Adrenal gland (tissue), 5 donors: ENCODE measurements around the gene RIBC2.

Experiments used
- POLR2A ChIP-seq, 2 donors: fragments of 450-650 bp; IDR thresholded peaks; one replicate each; pipeline ENCODE4 v1.6.1; 2017; ENCODE audit warnings: antibody characterized with exemption in 2 of 2, mild to moderate bottlenecking in 2 of 2, moderate library complexity in 1 of 2
- TF ChIP-seq, protein P1 (sequence below), 6 experiments: fragments of 450-650 bp in 4 of 6; fragments of 200-600 bp in 2 of 6; sonication (generic) in 1 of 6; IDR thresholded peaks; 1 replicate in 5 of 6; 2 replicates in 1 of 6; pipeline versions ENCODE4 v1.5.1 to v1.8.0; 2016 to 2021; ENCODE audit warnings: antibody characterized with exemption in 6 of 6, mild to moderate bottlenecking in 2 of 6, moderate library complexity in 1 of 6
- donor health status: DM: no; HTN: no; CAD: no.

- TF ChIP-seq, protein P1, sequence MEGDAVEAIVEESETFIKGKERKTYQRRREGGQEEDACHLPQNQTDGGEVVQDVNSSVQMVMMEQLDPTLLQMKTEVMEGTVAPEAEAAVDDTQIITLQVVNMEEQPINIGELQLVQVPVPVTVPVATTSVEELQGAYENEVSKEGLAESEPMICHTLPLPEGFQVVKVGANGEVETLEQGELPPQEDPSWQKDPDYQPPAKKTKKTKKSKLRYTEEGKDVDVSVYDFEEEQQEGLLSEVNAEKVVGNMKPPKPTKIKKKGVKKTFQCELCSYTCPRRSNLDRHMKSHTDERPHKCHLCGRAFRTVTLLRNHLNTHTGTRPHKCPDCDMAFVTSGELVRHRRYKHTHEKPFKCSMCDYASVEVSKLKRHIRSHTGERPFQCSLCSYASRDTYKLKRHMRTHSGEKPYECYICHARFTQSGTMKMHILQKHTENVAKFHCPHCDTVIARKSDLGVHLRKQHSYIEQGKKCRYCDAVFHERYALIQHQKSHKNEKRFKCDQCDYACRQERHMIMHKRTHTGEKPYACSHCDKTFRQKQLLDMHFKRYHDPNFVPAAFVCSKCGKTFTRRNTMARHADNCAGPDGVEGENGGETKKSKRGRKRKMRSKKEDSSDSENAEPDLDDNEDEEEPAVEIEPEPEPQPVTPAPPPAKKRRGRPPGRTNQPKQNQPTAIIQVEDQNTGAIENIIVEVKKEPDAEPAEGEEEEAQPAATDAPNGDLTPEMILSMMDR (IDR thresholded peaks at IDR 0.05), result no peak
- no peak for TF ChIP-seq POLR2A (IDR thresholded peaks at IDR 0.05)
These were observed 48.7 kb downstream of the RIBC2 start for GRCh38 chr22:45462034-45462655.
